ENCODE data around the gene RMDN3.
A peak's percentile ranks its signal among the peaks of the same experiment; 100 is the strongest.

The RMDN3 gene, protein sequence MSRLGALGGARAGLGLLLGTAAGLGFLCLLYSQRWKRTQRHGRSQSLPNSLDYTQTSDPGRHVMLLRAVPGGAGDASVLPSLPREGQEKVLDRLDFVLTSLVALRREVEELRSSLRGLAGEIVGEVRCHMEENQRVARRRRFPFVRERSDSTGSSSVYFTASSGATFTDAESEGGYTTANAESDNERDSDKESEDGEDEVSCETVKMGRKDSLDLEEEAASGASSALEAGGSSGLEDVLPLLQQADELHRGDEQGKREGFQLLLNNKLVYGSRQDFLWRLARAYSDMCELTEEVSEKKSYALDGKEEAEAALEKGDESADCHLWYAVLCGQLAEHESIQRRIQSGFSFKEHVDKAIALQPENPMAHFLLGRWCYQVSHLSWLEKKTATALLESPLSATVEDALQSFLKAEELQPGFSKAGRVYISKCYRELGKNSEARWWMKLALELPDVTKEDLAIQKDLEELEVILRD

DNA sequence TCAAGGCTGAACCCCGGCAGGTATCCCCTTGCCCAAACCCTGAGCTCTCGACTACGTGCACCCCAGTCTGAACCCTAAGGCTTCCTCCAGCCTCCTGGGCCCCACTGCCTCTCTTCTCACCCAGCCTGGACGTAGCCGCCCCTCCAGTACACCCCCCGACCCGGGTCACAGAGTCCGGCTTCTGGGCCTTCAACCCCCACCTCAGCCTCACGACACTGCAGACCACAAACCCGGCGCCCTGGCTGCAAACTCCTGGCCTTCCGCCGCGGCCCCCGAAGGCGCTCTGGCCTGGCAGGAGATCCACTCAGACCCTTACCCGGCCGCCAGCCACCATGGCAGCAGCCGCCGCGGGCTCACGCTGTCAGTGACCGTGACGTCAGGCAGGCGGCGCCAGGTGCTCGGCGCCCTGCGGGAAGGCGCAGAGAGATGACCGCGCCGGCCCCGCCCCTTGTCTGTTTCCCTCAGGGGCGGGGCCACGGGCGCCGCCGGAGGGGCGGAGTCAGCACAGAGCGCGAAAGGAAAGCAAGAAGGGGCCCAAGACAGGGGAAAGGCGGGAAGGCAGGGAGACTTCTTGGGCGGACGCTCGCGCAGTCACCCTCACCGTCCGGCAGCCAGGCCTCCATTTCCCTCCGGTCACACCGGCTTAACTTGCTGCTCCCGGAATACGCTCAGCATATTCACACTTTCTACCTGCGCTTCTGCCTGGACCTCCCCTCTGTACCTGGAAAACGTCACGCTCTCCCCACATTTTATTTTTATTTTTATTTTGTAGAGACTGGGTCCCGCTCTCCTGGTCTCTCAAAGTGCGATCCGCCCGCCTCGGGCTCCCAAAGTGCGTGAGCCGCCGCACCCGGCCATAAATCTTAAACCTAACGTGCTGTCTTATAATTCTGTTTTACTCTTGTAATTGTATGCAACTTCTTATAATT lies at the start of gene RMDN3:
Gene RMDN3, minus strand, starts transcription at position 372 of the 929 bp plus-strand sequence. CDS start 471 bp downstream, outside the sequence.
- H3K9me3 Mint-ChIP-seq, result no peaks in the 10 kb centered on the region
- H3K4me3 Mint-ChIP-seq, result peak within 1 kb of the TSS; percentile 93
- DNase-seq (ENCODE audit: low spot score), result peak; percentile 93
- H3K4me1 Mint-ChIP-seq (ENCODE audit: low read depth), result peaks cover 32% of the 10 kb centered on the region
- no peaks in the 10 kb centered on the region for H3K27me3 Mint-ChIP-seq (ENCODE audit: low read depth)
- H3K27ac Mint-ChIP-seq, result peak within 1 kb of the TSS; percentile 99
- H3K36me3 Mint-ChIP-seq (ENCODE audit: low read depth), result peaks cover 19% of the 10 kb centered on the region

DNA sequence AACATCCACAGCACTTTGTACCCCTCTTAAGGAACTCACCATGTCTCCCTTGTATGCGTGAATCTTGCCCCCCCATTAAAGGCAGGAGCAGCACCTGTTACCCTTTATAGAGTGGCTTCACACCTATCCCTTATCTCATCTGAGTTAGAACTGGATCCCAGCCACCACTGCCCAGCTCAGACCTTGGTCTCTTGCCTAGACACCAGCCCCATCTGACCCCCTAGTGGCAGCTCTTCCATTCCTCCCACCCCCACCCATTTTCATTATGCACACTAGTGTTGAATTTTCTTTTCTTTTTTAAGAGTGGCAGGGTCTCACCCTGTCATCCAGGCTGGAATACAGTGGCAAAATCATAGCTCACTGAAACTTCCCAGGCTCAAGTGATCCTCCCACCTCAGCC lies 48.6 kb upstream of the RMDN3 start:
- H3K4me1 Mint-ChIP-seq (ENCODE audit: low read depth), result peaks cover 13% of the 10 kb centered on the region
- no peaks in the 10 kb centered on the region for H3K9me3 Mint-ChIP-seq

DNA sequence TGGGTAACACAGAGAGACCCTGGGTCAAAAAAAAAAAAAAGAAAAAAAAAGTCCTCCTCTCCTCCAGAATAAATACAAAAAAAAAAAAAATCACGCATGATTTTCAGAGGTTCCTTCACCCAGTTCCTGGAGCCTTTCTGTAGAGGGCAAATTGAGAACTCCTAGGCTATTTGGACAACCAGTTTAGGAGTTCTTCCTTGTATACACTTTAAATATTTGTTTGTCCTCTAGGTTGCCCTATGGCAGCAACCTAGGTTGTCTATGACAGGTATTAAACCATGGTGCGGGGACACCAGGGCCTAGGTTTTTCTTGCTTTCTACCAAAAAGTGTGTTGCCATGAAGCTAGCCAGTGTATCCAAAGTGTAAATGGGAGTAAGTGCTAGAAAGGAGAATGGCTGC lies 48.0 kb upstream of the RMDN3 start:
- Mint-ChIP-seq H3K4me3 (no peak overlapping the region), H3K27ac (no peak overlapping the region), H3K4me1 (ENCODE audit: low read depth) (peaks cover 9% of the 10 kb centered on the region)

More for the DNA sequence above, 48.6 kb upstream of the RMDN3 start:
- Mint-ChIP-seq H3K27me3 (ENCODE audit: low read depth) (no peaks in the 10 kb centered on the region), H3K4me3 (no peak overlapping the region), H3K27ac (no peak overlapping the region), H3K36me3 (ENCODE audit: low read depth) (peaks cover 17% of the 10 kb centered on the region)
- no peak for DNase-seq (ENCODE audit: low spot score)

DNA sequence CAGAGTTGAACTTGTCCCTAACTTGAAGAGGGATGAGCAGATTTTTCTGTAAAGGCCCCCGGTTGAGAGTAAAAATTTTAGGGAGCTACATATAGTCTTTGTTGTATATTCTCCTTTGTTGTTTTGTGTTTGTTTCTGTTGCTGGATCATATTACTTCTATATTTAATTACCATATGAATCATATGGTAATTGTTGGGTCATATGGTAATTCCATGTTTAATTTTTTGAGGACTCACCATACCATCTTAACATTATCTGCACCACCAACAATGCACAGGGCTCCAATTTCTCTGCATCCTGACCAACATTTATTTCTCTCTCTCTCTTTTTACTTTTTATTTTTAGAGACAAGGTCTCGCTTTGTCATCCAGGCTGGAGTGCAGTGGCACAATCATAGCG lies 44.5 kb upstream of the RMDN3 start:
- H3K27ac Mint-ChIP-seq, result no peak overlapping the region
- H3K9me3 Mint-ChIP-seq, result no peaks in the 10 kb centered on the region
- no peak for DNase-seq (ENCODE audit: low spot score)
- H3K4me1 Mint-ChIP-seq (ENCODE audit: low read depth), result peaks cover 2% of the 10 kb centered on the region
- no peak overlapping the region for H3K4me3 Mint-ChIP-seq
- H3K36me3 Mint-ChIP-seq (ENCODE audit: low read depth), result peaks cover 20% of the 10 kb centered on the region
- no peaks in the 10 kb centered on the region for H3K27me3 Mint-ChIP-seq (ENCODE audit: low read depth)

More for the DNA sequence above, 48.0 kb upstream of the RMDN3 start:
- Mint-ChIP-seq H3K36me3 (ENCODE audit: low read depth) (peaks cover 22% of the 10 kb centered on the region), H3K9me3 (no peaks in the 10 kb centered on the region), H3K27me3 (ENCODE audit: low read depth) (no peaks in the 10 kb centered on the region)
- DNase-seq (ENCODE audit: low spot score), result no peak

DNA sequence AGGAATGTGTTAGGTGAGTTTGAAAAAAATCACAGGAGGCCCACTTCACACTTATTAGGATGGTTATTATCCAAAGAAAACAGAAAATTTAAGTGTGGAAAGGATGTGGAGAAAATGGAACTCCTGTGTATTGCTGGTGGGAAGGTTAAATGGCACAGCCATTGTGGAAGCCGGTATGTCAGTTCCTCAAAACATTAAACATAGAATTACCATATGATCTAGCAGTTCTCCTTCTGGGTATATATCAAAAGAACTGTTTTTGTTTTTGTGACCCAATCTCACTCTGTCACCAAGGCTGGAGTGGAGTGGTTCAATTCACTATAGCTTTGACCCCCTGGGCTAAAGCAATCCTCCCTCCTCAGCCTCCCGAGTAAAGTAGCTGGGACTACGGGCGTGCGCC lies 41.5 kb upstream of the RMDN3 start:
- Mint-ChIP-seq H3K27me3 (ENCODE audit: low read depth) (no peaks in the 10 kb centered on the region), H3K4me3 (no peak overlapping the region), H3K36me3 (ENCODE audit: low read depth) (peaks cover 18% of the 10 kb centered on the region), H3K27ac (no peak overlapping the region), H3K9me3 (no peaks in the 10 kb centered on the region), H3K4me1 (ENCODE audit: low read depth) (peaks cover 2% of the 10 kb centered on the region)
- DNase-seq (ENCODE audit: low spot score), result no peak

DNA sequence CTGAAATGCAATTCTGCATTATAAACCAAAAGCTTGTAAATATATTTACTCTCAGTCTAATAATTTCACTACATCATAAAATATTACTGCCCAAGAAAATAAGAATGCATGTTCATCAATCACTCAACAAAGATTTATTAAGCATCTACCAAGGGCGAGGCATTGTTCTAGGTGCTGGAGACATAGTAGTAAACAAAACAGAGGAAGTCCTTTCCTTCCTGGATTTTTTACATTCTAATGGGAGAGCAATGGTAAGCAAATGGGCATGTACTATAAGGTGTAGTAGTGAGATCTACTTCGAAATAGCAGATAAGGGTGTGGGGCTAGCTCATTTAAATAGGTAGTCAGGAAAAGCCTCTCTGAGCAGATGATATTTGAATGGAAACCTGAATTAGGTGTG lies 41.0 kb upstream of the RMDN3 start:
- Mint-ChIP-seq H3K36me3 (ENCODE audit: low read depth) (peaks cover 15% of the 10 kb centered on the region), H3K4me1 (ENCODE audit: low read depth) (peaks cover 2% of the 10 kb centered on the region), H3K9me3 (no peaks in the 10 kb centered on the region), H3K27ac (no peak overlapping the region), H3K4me3 (no peak overlapping the region), H3K27me3 (ENCODE audit: low read depth) (no peaks in the 10 kb centered on the region)
- DNase-seq (ENCODE audit: low spot score), result no peak

DNA sequence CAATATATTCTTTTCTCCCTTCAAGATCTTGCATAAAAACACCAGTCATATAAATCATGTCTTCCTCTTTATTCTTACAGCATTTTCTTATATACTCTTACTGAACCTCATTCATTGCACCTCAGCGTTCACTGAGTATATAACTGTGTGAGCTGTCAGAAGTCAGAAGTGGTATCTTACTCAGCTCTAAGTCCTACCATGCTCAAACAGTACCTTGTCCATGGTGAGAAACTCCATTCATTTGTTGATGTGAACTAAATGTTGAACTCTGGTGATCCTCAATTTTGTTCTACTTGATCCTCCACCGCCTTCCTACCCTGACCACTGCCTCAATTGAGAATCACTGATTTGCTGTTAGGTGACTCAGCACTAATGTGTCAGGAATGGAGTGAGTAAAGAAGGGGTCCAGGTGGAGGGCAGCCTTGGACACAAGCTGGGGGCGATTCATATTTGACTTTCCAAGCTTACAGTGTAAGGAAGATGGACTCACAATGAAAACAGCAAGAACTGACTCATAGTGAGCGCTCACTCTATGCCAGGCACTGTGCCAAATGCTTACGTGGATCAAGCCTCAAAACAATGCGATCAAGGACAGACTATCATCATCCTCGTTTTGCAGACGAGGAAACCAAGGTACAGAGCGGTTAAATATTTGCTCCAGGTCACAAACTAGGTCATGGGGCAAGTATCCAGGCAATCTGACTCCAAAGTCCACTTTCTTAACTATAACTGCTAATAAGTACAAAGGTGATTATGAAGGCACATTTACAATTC lies 38.3 kb upstream of the RMDN3 start:
- H3K27ac Mint-ChIP-seq, result no peak overlapping the region
- H3K27me3 Mint-ChIP-seq (ENCODE audit: low read depth), result no peaks in the 10 kb centered on the region
- H3K4me1 Mint-ChIP-seq (ENCODE audit: low read depth), result peaks cover 8% of the 10 kb centered on the region
- no peak overlapping the region for H3K4me3 Mint-ChIP-seq
- H3K36me3 Mint-ChIP-seq (ENCODE audit: low read depth), result peaks cover 9% of the 10 kb centered on the region
- no peaks in the 10 kb centered on the region for H3K9me3 Mint-ChIP-seq
- no peak for DNase-seq (ENCODE audit: low spot score)

DNA sequence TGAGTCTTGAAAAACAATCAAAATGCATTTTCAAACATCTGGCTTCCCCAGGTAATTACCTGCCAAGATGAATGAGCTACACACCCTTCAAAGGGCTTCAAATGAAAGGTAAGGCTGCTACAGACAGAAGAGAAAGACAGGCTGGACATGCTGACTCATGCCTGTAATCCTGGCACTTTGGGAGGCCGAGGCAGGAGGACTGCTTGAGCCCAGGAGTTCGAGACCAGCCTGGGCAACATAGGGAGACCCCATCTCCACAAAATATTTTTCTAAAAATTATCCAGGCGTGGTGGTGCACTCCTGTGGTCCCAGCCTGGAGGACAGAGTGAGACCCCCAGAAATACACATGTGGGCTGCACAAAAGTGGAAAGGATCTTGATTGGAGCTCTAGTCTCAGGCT lies 37.3 kb upstream of the RMDN3 start:
- no peak for DNase-seq (ENCODE audit: low spot score)
- Mint-ChIP-seq H3K27ac (no peak overlapping the region), H3K4me1 (ENCODE audit: low read depth) (peaks cover 14% of the 10 kb centered on the region), H3K9me3 (no peaks in the 10 kb centered on the region), H3K4me3 (no peak overlapping the region), H3K27me3 (ENCODE audit: low read depth) (no peaks in the 10 kb centered on the region), H3K36me3 (ENCODE audit: low read depth) (peaks cover 4% of the 10 kb centered on the region)

DNA sequence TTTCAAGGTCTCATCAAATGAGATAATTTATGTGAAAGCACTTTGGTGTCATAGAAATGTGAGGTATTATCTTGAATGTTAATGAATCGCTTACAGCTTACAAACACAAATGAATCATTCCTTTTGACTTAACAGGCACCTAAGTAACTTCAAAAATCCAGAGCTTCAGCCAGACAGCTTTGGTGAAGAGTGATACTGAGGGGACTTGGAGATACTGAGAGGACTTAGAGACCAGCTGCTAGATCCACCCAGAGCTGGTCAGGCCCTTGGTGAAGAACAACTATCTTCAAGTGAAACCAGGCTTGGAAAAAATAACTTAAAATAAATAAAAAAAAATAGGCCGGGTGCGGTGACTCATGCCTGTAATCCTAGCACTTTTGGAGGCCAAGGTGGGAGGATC lies 35.7 kb upstream of the RMDN3 start:
- peaks cover 19% of the 10 kb centered on the region for H3K4me1 Mint-ChIP-seq (ENCODE audit: low read depth)
- peaks cover 4% of the 10 kb centered on the region for H3K36me3 Mint-ChIP-seq (ENCODE audit: low read depth)
- no peaks in the 10 kb centered on the region for H3K9me3 Mint-ChIP-seq
- H3K4me3 Mint-ChIP-seq, result no peak overlapping the region
- no peak for DNase-seq (ENCODE audit: low spot score)
- H3K27me3 Mint-ChIP-seq (ENCODE audit: low read depth), result no peaks in the 10 kb centered on the region
- no peak overlapping the region for H3K27ac Mint-ChIP-seq

DNA sequence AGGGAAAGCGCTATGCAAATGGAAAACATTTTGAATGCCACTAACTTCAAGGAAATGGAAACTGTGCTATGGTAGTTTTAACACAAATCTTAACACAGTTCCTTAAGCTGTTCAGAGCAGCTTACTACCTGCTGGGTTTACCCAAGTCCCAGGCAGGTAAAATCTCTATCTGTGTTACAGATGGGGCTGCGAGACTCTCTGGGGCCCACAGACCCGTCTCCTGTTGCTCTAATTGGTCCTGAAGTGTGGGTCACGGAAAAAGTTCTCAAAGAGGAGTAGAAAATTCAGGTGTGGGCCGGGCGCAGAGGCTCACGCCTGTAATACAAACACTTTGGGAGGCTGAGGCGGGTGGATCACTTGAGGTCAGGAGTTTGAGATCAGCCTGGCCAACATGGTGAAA lies 34.9 kb upstream of the RMDN3 start:
- no peak overlapping the region for H3K27ac Mint-ChIP-seq

DNA sequence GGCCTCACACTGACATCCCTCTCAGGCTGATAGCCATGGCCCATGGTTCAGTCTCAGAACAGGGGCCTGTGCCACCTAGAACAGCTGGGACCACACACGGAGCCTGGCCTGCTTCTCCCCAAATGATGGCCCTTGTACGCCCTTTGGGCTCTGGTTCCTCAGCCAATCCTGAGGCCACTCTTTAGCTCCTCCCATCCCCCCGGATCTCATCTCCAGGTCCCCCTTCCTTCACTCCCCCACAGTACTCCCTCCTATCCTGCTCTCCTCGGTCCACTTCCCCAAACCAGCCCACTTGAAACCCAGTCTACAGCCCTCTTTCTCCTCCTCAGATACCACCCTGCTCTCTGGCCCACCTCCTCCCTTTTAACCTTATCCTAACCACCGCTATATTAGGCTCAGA lies 34.1 kb upstream of the RMDN3 start:
- Mint-ChIP-seq H3K4me3 (no peak overlapping the region), H3K9me3 (no peaks in the 10 kb centered on the region)

More for the DNA sequence above, 34.9 kb upstream of the RMDN3 start:
- Mint-ChIP-seq H3K9me3 (no peaks in the 10 kb centered on the region), H3K4me1 (ENCODE audit: low read depth) (peaks cover 19% of the 10 kb centered on the region), H3K4me3 (no peak overlapping the region), H3K27me3 (ENCODE audit: low read depth) (no peaks in the 10 kb centered on the region), H3K36me3 (ENCODE audit: low read depth) (peaks cover 4% of the 10 kb centered on the region)
- DNase-seq (ENCODE audit: low spot score), result no peak

DNA sequence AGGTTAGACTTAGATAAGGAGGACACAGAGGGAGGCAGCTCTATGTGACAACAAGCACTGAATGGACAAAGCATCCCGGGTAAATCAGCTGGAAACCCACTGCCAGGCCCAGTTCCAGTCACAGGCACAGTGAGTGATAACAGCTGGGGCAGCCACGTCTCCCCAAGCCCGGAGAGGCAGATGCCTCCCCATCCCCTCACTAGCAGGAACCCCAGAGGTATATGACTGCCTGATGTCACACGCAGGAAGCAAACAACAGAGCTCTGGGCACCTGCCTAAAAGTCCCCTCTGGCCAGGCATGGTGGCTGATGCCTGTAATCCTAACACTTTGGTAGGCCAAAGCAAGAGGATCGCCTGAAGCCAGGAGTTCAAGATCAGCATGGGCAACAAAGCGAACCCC lies 32.9 kb upstream of the RMDN3 start:
- H3K27ac Mint-ChIP-seq, result no peak overlapping the region
- H3K36me3 Mint-ChIP-seq (ENCODE audit: low read depth), result peaks cover 4% of the 10 kb centered on the region
- no peak for DNase-seq (ENCODE audit: low spot score)
- peaks cover 22% of the 10 kb centered on the region for H3K4me1 Mint-ChIP-seq (ENCODE audit: low read depth)
- no peaks in the 10 kb centered on the region for H3K9me3 Mint-ChIP-seq
- no peak overlapping the region for H3K4me3 Mint-ChIP-seq
- H3K27me3 Mint-ChIP-seq (ENCODE audit: low read depth), result no peaks in the 10 kb centered on the region

More for the DNA sequence above, 34.1 kb upstream of the RMDN3 start:
- Mint-ChIP-seq H3K36me3 (ENCODE audit: low read depth) (peaks cover 4% of the 10 kb centered on the region), H3K27ac (peak overlapping the region; percentile 74), H3K4me1 (ENCODE audit: low read depth) (peaks cover 19% of the 10 kb centered on the region), H3K27me3 (ENCODE audit: low read depth) (no peaks in the 10 kb centered on the region)
- no peak for DNase-seq (ENCODE audit: low spot score)

DNA sequence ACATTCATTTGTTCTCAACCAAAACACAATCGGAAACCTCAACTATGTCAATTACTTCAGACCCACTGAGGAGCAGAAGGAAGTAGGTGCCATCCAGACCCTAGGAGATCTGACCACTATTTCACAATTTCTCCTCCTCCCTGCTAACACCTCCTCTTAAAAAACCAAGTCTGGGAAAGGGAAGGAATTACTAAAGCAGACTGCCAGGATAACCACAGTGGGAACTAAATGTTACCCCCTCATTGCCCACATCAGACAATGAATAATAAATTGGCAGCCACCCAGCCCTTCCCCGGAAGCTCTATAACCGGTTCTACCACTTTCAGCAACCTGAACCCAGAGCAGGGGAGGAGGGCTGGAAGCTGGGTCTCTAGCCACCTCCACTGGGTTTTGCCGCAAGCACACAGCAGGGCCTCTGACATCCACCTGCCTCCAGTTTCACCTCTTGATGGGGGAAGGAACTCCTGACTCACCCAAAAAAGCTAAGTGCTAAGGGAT lies 32.3 kb upstream of the RMDN3 start:
- no peaks in the 10 kb centered on the region for H3K9me3 Mint-ChIP-seq
- H3K27me3 Mint-ChIP-seq (ENCODE audit: low read depth), result no peaks in the 10 kb centered on the region
- DNase-seq (ENCODE audit: low spot score), result no peak
- peak overlapping the region; percentile 1 for H3K4me3 Mint-ChIP-seq
- H3K4me1 Mint-ChIP-seq (ENCODE audit: low read depth), result peaks cover 24% of the 10 kb centered on the region
- peaks cover 4% of the 10 kb centered on the region for H3K36me3 Mint-ChIP-seq (ENCODE audit: low read depth)
- peak overlapping the region; percentile 56 for H3K27ac Mint-ChIP-seq
